ENCODE results near the gene FKBP9.
"Not testable (repeated sequence)": the region's sequence is repeated elsewhere in the genome, so short reads cannot be mapped to it uniquely, and the experiment has no call there.

Gene FKBP9

DNA sequence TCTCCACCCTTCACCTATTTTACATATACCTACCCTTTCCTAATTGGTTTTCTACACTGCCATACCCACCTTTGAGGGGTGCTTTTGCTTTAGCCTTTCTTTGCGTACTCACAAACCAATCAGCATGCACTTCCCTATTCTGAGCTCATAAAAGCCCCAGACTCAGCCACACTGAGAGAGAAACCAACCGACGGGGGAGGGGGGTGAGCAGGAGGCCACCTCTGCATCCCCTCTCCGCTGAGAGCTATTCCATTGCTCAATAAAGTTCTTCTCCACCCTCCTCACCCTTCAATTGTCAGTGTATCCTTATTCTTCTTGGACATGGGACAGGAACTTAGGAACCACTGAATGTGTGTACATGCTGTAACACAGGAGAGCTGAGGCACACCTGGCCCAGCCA, 9.0 kb upstream of the FKBP9 start:
- DNase-seq (ENCODE audit: low read depth in 1 of 2, low spot score in 1 of 2), result no peak

DNA sequence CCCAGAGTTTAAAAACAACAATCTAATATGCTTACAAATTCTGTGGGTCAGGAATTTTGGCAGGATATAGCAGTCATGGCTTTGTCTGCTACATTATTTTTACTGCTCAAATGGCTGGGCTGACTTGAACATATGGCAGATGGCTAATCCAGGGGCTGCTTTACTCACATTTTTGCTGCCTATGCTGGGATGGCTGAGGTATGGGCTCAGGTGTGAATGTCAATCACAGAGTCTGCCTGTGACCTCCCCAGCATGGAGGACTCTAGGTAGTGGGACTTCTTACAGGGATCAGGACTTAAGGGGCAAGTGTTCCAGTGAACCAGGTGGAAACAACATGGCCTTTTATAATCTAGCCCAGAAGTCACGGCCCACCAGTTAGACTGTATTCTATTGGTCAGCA, 4.4 kb upstream of the FKBP9 start:
- DNase-seq (ENCODE audit: low read depth in 1 of 2, low spot score in 1 of 2), result no peak

DNA sequence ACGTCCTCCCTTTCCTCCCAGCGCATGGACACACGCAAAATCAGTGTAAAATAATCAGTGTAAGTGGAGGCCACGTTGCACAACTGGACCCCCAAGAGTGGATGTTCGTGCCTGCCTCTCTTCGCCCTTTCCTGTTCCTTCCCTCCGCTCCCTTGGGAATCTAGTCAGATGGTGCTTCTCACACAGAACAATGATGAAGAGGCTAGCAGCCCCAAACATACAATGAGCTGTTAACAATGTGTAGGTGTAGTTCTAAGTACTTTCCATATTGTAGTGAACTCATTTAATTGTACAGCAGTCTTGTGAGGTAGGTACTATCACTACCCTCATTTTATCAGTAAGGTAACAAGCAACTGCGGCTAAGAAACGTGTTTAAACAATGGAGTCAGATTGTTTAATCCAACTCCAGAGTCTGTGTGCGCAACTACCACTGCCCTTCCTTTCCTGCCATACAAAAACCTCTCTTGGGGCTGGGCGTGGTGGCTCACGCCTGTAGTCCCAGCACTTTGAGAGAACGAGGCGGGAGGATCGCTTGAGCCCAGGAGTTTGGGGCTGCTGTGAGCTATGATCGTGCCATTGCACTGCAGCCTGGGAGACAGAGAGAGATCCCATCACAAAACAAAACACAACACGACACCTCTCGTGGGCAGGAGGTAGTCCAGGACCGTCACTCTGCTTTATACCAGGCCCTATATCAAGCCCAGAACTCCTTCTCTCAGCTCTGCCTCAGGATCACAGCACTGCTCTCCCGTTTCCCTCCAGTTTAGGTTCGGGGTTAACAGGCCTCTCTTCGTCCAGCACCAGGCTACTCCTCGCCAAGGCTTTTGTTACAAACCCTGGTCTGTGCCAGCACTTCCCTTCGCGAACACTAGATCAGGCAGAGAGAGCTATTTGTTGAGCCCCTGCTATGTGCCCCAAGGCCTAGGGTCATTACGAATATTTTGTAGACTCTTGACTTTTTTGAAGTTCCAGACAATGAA, 1.1 kb downstream of the FKBP9 start:
- no peak for DNase-seq (ENCODE audit: low read depth in 1 of 2, low spot score in 1 of 2)

DNA sequence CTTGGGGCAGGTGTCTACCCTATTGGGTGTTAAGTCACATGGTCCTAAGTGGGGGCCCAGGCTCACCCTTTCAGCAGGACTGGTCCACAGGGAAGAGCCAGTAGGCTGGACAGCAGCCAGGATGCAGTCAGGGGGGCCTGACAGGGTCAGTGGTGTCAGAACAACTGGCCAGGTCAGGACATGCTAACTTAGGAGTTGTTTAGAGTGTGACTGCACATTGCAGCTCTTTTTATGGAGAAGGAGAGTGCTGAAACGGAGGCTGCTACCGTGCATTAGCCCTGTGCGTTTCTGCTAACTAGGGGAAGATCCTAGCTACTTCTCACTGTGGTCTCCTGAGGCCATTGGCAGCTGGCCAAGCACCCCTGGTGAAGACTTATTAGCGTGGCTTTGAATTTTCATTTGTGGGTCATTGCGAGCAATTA, 6.7 kb downstream of the FKBP9 start:
- DNase-seq (ENCODE audit: low read depth in 1 of 2, low spot score in 1 of 2), result not testable (repeated sequence)

DNA sequence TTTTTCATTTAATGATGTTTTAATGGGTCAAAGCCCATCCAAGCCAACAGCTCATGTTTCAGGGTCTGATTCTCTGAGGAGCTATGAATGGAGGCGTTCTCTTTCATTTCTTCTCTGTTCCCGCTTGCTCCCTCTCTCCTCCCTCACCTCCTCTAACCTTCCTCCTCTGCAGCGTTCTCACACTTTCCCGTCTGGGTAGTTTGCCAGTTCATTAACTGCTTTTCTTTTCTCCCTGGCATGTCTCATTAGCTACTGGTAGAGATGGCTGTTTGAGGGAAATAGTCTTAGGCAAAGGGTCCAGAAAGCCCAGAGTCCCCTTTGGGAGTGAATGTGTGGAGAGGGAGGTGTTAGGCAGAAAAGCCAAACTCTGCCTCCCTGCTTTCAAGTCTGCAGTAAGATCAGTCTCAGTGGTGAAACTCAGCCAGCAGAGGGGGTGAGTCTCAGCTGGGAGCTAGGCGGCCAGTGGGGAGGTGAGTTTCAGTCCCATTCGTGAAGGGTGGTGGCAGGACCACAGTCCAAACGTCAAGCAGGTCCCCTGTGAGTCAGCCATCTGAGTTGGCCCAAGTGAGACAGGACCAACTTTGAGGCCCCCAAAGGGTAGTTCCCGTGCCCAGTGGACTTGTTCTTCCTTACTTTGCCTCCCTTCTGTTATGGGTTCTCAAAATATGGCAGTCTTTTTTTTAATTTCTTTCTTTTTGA, 7.4 kb downstream of the FKBP9 start:
- DNase-seq (ENCODE audit: low read depth in 1 of 2, low spot score in 1 of 2), result not testable (repeated sequence)

DNA sequence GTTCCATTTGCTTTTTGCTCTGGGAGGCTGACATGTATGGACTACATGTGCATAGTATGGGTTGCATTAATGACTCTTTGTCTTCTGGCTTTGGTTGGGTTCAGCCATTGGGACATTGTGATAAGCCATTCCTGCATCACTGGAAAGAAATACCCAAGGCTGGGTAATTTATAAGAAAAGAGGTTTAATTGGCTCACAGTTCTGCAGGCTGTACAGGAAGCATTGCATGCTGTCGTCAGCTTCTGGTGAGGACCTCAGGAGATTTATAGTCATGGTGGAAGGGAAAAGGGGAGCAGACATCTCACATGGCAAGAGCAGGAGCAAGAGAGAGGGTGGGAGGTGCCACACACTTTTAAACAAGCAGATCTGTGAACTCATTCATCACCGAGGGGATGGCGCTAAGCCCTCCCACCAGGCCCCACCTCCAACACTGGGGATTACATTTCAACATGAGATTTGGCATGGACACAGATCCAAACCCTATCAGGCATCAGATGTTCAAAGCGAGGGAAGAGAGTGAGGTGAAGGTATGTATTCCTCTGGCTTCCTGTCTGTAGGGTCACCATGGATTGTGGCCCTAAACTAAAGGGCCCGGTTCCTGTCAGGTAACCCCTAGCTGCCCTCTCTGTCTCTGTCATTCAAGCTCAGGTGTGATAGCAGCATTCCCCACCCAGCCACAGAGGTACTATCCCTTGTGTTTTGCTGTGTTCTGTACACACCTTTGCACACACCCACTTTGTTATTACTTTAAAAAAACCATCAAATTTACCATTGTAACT, 9.4 kb downstream of the FKBP9 start:
- not testable (repeated sequence) for DNase-seq (ENCODE audit: low read depth in 1 of 2, low spot score in 1 of 2)

DNA sequence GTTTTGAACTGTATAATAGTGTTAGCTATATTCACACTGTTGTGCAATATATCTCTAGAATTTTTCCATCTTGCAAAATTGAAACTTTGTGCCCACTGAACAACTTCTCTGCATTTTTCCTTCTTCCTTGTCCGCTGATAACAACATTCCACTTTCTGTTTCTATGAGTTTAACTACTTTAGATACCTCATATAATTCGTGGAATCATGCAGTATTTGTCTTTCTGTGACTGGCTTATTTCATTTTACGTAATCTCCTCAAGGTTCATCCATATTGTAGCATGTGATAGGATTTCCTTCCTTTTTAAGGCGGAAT, 10.0 kb downstream of the FKBP9 start:
- not testable (repeated sequence) for DNase-seq (ENCODE audit: low read depth in 1 of 2, low spot score in 1 of 2)

DNA sequence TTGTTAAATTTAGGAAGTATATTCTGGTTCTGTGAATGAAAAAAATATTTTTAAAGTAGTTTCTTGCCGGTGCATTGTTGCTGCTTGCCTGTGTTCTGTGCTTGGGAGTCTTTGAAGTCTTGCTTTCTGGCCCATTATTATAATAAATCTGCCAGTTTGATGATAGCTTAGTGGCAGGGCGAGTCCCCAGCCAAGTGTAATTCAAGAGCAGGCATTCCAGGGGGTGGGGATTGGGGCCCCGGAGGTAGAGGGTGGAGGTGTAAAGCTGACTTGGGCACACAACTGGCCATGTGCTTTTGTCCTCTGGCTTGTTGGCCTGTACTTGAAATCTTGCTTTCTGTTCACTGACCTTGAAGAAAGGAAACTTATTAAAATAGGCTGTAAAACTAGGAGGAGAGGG, 14.7 kb downstream of the FKBP9 start:
- not testable (repeated sequence) for DNase-seq (ENCODE audit: low read depth in 1 of 2, low spot score in 1 of 2)

DNA sequence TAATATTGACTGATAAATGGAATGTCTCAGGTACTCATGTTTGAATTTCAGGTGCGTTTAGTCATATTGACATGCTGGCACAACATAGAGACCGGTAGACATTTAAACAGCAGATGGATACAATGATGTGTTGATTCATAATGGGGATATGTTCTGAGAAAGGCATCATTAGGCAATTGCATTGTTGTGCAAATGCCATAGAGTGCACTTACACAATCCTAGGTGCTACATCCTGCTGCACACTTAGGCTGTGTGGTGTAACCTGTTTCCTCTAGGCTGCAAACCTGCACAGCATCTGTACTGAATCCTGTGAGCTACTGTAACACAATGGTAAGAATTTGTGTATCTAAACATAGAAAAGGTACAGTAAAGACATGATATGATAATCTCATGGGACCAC, 19.9 kb downstream of the FKBP9 start:
- DNase-seq (ENCODE audit: low read depth in 1 of 2, low spot score in 1 of 2), result not testable (repeated sequence)

DNA sequence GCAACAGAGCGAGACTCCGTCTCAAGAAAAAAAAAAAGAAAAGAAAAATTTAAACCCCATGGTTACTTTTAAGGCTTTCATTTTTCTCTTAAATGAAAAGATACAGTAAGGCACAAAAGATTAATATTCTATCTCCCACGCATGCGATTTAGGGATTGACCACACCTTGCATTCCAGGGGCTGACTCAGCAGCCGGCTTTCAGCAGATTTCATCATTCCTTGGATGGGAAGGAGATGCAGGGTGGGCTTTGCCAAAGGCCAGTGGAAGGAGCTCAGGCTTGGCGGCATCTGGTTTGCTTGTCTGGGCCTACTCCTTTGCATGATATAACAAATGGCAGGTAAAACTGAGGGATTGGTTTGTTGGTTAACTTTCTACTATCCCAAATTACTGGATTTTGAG, 22.0 kb downstream of the FKBP9 start:
- not testable (repeated sequence) for DNase-seq (ENCODE audit: low read depth in 1 of 2, low spot score in 1 of 2)

DNA sequence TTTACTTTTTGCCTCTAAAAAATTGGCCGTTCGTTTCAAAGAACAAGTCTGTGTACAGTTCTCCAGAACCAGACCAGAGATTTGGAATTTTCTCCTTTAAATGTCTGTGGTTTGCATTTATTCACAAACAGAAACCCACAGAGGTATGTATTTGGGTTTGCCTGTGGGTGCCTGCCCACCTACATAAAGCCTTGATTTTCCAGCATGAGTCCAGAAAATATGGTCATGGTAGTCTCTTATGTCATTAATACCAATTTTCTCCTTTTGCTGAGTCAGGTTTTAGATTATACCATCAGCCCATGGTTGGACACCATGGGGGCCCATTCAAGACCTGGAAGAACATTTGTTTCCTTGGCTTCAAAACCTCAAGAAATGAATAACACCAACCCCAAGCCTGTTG, 22.7 kb downstream of the FKBP9 start:
- not testable (repeated sequence) for DNase-seq (ENCODE audit: low read depth in 1 of 2, low spot score in 1 of 2)

DNA sequence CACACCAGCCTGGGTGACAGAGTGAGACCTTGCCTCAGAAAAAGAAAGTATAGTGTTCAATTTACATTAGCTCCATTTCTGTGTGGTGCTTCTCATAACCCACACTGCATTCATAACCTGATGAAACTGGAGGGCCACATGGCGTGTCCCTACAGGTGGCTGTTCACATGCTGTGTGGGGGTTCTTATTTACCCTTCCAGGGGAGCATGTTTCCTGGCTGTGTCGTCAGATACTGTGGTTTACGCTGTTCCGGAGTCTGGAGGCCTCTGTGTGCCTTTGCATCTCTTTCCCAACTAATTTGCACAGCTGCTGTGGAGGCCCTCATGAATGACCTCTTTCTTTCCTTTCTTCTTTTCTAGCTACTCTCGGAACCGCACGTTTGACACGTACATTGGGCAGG, 30.9 kb downstream of the FKBP9 start:
- DNase-seq (ENCODE audit: low read depth in 1 of 2, low spot score in 1 of 2), result not testable (repeated sequence)

DNA sequence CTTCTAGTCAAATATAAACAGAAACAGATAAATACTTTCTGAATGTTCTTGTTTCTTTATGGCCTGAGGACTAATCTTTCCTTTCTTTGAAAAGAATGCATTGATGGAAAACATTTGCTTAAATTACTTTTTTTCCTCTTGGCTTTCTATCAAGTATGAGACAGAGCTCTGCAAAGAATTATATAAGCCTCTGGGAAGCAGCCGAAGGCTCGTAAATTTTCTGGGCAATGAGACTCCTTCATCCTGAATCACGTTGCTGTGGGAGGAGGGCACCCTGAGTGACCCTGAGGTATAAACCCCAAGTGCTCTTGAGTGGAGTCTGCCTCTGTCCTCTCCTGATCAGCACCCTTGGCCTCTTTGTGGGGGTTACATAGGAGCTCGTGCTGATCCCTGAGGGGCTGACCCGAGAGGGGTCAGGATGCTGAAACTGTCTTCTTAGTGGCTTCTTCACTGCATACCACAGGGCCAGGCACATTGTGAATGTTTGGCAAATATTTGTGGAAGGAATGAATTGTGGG, 33.9 kb downstream of the FKBP9 start:
- not testable (repeated sequence) for DNase-seq (ENCODE audit: low read depth in 1 of 2, low spot score in 1 of 2)

DNA sequence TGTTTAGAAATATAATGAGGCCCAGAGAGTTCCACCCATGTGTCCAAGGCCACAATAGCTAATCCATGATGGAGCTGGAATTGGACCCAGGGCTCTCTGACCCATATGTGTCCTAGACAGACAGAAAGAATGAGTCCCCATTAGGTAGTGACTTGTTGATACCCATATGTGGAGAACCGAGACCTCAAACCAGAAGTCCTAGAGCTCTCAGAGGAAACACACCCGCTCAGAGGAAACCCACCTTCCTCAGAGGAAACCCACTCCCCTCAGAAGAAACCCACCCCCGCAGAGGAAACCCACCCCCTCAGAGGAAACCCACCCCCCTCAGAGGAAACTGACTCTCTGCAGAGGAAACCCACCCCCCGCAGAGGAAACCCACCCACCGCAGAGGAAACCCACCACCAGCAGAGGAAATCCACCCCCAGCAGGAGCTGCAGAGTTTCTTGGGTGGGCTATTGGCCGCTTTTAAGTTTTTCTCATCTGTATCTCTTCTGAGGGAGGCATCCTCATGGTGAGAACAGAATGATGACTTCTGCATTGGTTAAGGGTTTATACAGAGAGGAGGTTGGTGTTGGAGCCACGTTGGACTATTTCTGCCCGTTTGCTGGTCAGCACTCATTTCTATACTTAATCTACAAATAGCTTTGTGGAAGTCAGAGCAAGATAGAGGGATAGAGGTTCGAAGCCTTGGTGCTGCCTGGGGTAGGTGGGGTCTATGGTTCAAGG, 34.9 kb downstream of the FKBP9 start:
- DNase-seq (ENCODE audit: low read depth in 1 of 2, low spot score in 1 of 2), result not testable (repeated sequence)

DNA sequence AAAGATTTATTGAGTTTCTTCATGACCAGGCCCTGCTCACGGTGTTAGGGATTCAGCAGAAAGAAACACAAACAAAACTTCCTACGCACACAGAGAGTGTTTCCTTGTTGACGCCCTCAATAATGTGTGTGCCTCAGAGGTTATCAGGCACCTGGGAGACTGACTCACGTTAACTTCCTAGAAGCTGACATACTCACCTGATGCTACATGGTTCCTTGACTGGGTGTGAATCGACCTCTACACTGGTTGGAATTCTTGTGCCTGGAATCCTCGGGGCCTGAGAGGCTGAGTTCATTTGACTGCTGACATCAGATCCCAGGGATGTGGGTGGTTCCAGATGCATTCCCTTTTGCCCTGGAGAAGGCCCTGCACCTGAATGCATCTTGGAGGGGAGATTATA, 35.5 kb downstream of the FKBP9 start:
- DNase-seq (ENCODE audit: low read depth in 1 of 2, low spot score in 1 of 2), result not testable (repeated sequence)

DNA sequence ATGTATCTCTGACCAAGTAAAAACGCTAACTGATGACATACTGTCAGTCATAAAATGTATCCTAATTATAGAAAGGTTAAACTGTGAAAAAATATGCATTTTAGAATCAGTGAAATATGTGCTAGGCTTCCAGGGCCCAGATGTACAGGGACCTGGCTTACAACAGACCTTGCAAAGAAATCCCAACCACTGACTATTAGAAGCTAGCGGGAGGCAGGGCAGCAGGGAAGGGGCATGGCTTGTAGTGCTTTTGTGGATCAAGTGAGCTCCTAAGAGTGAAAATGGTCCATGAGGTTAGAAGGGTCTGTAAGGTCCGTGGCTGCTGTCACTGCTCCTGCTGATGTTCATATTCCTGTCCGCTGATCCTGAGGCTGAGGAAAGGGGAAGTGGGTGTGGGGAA, 40.7 kb downstream of the FKBP9 start:
- not testable (repeated sequence) for DNase-seq (ENCODE audit: low read depth in 1 of 2, low spot score in 1 of 2)

DNA sequence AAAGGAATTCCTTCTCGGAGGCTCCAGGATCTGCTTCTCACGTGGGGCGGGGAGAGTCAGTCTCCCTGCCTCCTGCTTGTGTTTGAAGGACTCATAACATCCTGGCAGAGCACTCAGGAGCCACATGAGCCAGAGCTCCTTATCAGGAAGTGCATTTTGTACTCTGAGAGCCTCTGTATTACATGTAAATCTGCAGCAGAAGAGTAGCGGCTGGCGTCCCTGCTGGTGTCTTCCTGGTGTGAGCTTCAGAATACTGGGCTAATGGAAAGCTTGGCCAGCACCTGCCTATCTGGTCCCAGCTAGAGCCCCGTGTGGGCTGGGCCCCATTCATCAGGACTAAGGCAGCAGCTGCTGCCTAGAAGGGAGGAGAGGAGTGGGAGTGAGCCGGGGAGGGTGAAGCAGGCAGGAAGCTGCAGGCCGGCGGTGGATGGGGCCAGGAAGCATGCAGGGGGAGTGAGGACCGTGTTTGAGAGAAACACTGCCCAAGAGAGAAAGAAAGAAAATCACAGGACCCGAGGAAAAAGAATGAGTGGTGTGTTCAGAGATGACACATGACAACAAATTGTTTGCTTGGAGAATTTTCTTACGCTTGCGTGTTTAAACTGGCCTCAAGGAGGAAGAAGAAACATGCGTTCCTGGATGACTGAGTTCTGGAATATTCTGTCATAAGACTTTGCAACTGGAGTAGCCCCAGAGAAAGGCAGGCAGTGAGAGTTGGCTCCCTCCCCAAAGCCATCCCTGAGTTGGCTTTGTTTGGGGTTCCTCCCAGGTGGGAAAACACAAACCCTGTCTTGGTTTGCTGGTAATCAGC, 41.3 kb downstream of the FKBP9 start:
- DNase-seq (ENCODE audit: low read depth in 1 of 2, low spot score in 1 of 2), result not testable (repeated sequence)

DNA sequence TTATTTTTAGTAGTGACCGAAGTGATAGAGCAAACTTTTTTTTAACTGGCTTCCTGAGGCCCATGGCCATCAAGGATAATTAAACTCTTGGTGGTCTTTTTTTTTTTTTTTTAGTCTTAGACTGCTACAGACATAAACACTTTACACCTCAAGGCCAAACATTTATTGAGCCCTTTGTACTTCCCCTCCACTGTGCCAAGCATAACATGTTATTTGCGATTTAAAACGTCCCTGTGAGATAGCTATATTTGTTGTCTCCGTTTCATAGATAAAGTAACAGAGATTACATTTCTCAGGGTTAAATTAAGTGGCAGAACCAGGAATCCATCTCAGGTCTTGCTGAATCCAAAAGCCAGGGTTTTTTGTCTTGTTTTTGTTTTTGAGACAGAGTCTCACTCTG, 42.1 kb downstream of the FKBP9 start:
- not testable (repeated sequence) for DNase-seq (ENCODE audit: low read depth in 1 of 2, low spot score in 1 of 2)

DNA sequence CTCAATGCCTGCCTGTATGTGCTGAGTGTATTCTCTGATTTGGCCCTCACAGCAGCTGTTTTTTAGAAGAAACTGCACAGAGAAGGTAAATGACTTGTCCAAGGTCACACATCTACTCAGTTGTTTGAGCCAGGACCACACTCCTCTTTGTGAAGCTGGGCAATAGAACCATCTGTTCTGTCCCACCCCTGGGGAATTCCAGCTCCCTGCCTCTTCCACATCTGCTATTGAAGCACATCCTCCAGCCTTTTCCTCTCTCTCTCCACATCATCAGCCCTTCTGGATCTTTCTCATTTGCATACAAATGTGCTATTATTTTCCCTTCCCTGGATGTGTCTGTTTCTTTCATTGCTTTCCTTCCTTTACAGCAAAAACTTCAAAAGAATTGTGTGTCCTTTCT, 45.9 kb downstream of the FKBP9 start:
- not testable (repeated sequence) for DNase-seq (ENCODE audit: low read depth in 1 of 2, low spot score in 1 of 2)

Measured in stimulated activated CD4-positive, alpha-beta T cell treated with anti-CD3 and anti-CD28 coated beads, Interleukin-15, amount 100 ng/mL, for 1 hour (primary cell).